Activated T-cell treated with anti-CD3 and anti-CD28 coated beads, Interleukin-2, amount 50 U/mL, for 24 hours (primary cell): ENCODE measurements around the gene SLC16A2.
"Not testable (repeated sequence)": the region's sequence is repeated elsewhere in the genome, so short reads cannot be mapped to it uniquely, and the experiment has no call there.

Experiments used
- DNase-seq: peaks from one replicate; pipeline ENCODE4 v3.0.0-alpha.2; 2020
- H3K27ac Mint-ChIP-seq: 2 replicates; pipeline ENCODE4 v1.8.0; 2020; ENCODE audit warnings: mild to moderate bottlenecking, mixed read lengths
- H3K27me3 Mint-ChIP-seq: 2 replicates; pipeline ENCODE4 v1.8.0; 2020; ENCODE audit warnings: mixed read lengths
- H3K36me3 Mint-ChIP-seq: 2 replicates; pipeline ENCODE4 v1.8.0; 2020; ENCODE audit warnings: low read depth, mixed read lengths
- H3K4me1 Mint-ChIP-seq: 2 replicates; pipeline ENCODE4 v1.8.0; 2020; ENCODE audit warnings: low read depth, mixed read lengths
- H3K4me3 Mint-ChIP-seq: 2 replicates; pipeline ENCODE4 v1.8.0; 2020; ENCODE audit warnings: mild to moderate bottlenecking, moderate library complexity, mixed read lengths
- H3K9me3 Mint-ChIP-seq: 2 replicates; pipeline ENCODE4 v1.8.0; 2020; ENCODE audit warnings: mixed read lengths

The SLC16A2 gene

DNA sequence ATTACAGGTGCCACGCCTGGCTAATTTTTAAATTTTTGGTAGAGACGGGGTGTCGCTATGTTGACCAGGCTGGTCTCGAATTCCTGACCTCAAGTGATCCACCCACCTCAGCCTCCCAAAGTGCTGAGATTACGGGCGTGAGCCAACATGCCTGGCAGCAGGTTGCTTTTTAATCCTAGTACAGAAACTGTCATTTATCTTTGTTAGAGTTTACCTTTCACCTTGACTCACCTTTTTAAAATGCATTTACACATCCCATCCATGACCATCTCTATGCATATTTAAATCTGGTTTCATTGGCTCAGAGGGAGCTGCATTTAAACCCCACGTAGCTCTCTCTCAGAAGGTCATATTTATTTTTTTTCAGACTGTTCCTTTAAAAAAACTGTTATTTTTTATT, 31.9 kb downstream of the SLC16A2 start:
- H3K4me3 Mint-ChIP-seq, result no peak overlapping the region
- no peak overlapping the region for H3K27ac Mint-ChIP-seq
- H3K9me3 Mint-ChIP-seq, result no peaks in the 10 kb centered on the region

DNA sequence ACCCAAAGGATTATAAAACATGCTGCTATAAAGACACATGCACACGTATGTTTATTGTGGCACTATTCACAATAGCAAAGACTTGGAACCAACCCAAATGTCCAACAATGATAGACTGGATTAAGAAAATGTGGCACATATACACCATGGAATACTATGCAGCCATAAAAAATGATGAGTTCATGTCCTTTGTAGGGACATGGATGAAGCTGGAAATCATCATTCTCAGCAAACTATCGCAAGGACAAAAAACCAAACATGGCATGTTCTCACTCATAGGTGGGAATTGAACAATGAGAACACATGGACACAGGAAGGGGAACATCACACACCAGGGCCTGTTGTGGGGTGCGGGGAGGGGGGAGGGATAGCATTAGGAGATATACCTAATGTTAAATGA, 32.9 kb downstream of the SLC16A2 start:
- DNase-seq, H3K27ac Mint-ChIP-seq, H3K4me3 Mint-ChIP-seq, H3K9me3 Mint-ChIP-seq, H3K36me3 Mint-ChIP-seq: not testable (repeated sequence)
- H3K4me1 Mint-ChIP-seq, result peaks cover 29% of the 10 kb centered on the region
- H3K27me3 Mint-ChIP-seq, result peaks cover 55% of the 10 kb centered on the region

More for the DNA sequence above, 31.9 kb downstream of the SLC16A2 start:
- peaks cover 29% of the 10 kb centered on the region for H3K4me1 Mint-ChIP-seq
- peaks cover 51% of the 10 kb centered on the region for H3K27me3 Mint-ChIP-seq
- no peaks in the 10 kb centered on the region for H3K36me3 Mint-ChIP-seq
- DNase-seq, result no peak

DNA sequence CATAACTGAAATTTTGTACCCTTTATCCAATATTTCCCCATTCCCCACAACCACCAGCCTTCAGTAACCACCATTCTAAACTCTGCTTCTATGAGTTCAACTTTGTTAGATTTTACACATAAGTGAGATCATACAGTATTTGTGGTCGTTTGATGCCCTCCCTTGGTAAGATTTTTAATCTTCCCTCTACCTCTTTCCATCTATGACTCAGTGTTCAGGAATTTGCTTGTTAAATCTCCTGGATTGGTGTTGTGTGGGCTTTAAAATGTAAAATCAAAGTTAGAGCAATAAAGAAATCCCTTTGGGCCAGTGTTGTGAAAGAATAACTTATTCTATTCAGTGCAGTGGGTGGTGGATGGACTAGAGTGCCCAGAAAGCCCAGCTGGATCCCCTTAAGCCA, 37.4 kb downstream of the SLC16A2 start:
- Mint-ChIP-seq H3K9me3 (no peaks in the 10 kb centered on the region), H3K27me3 (peaks cover 63% of the 10 kb centered on the region), H3K36me3 (no peaks in the 10 kb centered on the region), H3K4me1 (no peaks in the 10 kb centered on the region), H3K27ac (no peak overlapping the region), H3K4me3 (no peak overlapping the region)
- DNase-seq, result no peak

DNA sequence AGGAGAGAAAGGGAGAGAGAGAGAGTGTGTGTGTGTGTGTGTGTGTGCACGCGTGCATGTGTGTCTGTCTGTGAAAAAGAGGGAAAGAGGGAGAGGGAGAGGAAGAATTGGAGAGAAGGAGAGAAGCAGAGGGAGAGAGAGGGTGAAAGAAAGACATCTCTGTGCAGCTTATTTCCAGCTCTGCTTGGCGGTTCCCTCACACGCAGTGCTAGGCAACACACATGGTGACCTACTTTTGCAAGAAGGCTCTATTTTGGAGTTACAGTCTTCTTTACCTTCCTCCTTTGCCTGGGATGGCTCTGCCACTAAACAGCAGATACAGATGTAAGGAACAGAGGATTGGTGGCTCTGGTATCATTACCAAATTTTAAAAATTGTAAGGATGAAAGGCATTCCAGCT, 40.1 kb downstream of the SLC16A2 start:
- no peak overlapping the region for H3K27ac Mint-ChIP-seq
- no peak overlapping the region for H3K4me3 Mint-ChIP-seq
- H3K4me1 Mint-ChIP-seq, result no peaks in the 10 kb centered on the region

DNA sequence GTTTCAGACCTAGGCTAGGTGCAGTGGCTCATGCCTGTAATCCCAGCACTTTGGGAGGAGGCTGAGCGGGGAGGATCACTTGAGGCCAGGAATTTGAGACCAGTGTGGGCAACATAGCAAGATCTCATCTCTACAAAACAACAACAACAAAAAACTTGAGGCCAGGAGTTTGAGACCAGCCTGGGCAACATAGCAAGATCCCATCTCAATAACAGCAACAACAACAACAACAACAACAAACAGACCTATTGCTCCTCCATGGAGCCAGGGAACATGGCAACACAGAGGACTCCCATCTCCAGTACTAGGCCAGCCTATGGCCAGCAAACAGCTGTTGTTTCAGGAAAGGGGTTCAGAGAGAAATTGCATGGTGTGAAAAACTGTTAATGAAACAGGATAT, 43.4 kb downstream of the SLC16A2 start:
- H3K27me3 Mint-ChIP-seq, result peaks cover 55% of the 10 kb centered on the region
- no peak for DNase-seq
- H3K27ac Mint-ChIP-seq, result no peak overlapping the region
- no peaks in the 10 kb centered on the region for H3K36me3 Mint-ChIP-seq
- no peaks in the 10 kb centered on the region for H3K4me1 Mint-ChIP-seq
- no peak overlapping the region for H3K4me3 Mint-ChIP-seq
- H3K9me3 Mint-ChIP-seq, result no peaks in the 10 kb centered on the region

More for the DNA sequence above, 40.1 kb downstream of the SLC16A2 start:
- no peaks in the 10 kb centered on the region for H3K9me3 Mint-ChIP-seq
- no peaks in the 10 kb centered on the region for H3K36me3 Mint-ChIP-seq
- peaks cover 67% of the 10 kb centered on the region for H3K27me3 Mint-ChIP-seq
- no peak for DNase-seq

DNA sequence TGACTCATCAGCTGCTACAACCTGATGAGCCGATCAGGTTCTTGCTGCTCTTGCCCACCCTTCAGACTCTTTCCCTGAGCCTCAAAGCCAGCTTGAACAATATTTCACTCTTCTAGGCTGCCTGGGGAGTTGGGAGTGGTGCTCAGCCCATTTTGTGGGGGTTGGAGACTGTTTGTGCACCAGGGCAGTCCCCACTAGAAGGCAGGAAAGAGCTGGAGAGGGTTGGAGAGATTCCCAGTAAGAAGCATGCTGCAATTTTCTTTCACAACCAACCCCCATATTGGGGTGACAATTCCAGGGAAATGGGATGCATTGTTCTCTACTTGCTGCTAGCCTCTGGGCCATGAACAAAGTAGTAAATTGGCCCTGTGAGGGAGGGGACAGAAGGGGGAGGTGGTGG, 44.1 kb downstream of the SLC16A2 start:
- H3K27ac Mint-ChIP-seq, result no peak overlapping the region

DNA sequence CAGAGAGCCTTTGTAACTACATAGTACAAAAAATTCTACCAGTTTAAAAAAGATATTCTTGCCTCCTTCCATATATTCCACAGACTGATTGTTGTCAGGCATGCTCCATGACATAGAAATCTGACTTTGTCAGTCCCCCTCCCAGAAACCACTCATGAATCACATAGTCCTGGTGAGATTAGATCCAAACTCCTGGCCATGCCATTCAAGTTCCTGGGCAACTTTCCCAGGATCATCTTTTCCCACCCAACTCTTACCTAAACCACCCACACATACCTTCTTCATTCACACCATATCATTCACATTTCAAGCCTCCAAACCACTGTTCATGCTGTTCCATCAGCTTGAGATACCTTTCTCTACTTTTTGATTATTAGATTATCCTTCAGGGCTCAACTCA, 46.4 kb downstream of the SLC16A2 start:
- Mint-ChIP-seq H3K4me3 (no peak overlapping the region), H3K4me1 (no peaks in the 10 kb centered on the region), H3K9me3 (no peaks in the 10 kb centered on the region), H3K27ac (no peak overlapping the region), H3K36me3 (no peaks in the 10 kb centered on the region), H3K27me3 (peaks cover 46% of the 10 kb centered on the region)
- no peak for DNase-seq

More for the DNA sequence above, 44.1 kb downstream of the SLC16A2 start:
- Mint-ChIP-seq H3K9me3 (no peaks in the 10 kb centered on the region), H3K27me3 (peaks cover 51% of the 10 kb centered on the region), H3K4me1 (no peaks in the 10 kb centered on the region), H3K4me3 (no peak overlapping the region), H3K36me3 (no peaks in the 10 kb centered on the region)
- no peak for DNase-seq

DNA sequence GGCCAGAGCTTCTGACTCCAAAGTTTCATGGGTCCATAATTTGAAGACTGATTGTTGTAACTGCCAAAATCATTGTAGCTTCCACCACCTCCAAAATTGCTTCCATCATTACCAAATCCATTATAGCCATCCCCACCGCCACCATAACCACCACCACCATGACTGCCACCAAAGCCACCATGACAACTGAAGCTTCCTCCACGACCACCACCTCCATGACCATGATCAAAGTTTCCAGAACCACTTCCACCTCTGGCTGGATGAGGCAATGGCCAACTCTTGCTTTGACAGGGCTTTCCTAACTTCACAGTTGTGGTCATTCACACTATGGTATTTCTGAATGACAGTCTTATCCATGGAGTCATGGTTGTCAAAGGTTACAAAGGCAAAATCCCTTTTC, 51.8 kb downstream of the SLC16A2 start:
- not testable (repeated sequence) for H3K4me3 Mint-ChIP-seq, DNase-seq, H3K27ac Mint-ChIP-seq, H3K9me3 Mint-ChIP-seq, H3K4me1 Mint-ChIP-seq, H3K36me3 Mint-ChIP-seq
- peaks cover 38% of the 10 kb centered on the region for H3K27me3 Mint-ChIP-seq

- no peak for DNase-seq
- Mint-ChIP-seq H3K9me3 (no peaks in the 10 kb centered on the region), H3K4me3 (no peak overlapping the region), H3K27me3 (peaks cover 37% of the 10 kb centered on the region), H3K36me3 (no peaks in the 10 kb centered on the region), H3K4me1 (no peaks in the 10 kb centered on the region), H3K27ac (no peak overlapping the region)
Measured at GRCh38 chrX:74490247-74490646, 69.0 kb downstream of the SLC16A2 start.

DNA sequence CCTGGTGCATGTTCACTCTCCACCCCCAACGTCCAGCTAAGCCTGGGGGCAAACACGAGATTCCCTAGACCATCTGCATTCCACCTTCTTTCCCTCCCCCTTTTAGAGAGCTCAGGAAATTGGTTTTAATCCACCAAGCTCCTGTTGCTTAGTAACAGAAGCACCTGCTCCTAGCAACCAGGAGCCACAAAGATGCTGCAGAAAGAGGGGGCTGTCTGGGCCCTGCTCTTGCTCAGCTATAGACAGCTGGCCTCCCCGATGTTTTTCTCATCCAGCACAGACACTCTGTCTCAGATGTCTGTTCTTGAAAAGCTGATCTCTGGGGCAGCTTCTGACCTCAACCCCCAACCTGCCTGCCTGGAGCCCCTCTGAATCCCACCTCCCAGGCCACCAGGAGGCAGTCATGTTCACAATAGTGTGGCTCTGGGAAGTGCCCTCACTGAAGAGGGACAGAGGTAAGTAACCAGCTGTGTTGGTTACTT, 71.5 kb downstream of the SLC16A2 start:
- Mint-ChIP-seq H3K27ac (no peak overlapping the region), H3K36me3 (no peaks in the 10 kb centered on the region), H3K9me3 (no peaks in the 10 kb centered on the region), H3K4me3 (no peak overlapping the region), H3K27me3 (peaks cover 41% of the 10 kb centered on the region), H3K4me1 (no peaks in the 10 kb centered on the region)
- peak; percentile 47 for DNase-seq

DNA sequence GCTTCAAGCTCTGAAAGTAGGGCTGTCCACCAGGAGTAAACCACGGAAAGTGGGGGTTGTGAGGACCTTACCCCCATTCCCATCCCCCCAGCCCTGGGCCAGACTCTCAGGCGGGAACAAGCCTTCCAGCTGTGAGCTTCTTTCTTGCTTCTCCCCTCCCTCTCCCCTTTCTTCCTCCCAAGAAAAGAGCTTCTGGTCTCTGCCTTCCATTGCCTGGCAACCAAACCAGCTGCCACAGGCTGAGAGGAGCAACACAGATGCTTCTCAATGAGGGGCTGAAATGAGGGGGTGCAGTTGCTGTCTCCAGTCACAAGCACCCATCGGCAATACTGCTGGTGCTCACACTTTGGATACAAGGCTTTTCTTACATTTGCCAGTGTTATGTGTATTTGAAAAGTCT, 72.5 kb downstream of the SLC16A2 start:
- no peak for DNase-seq
- H3K27me3 Mint-ChIP-seq, result peaks cover 49% of the 10 kb centered on the region
- H3K36me3 Mint-ChIP-seq, result no peaks in the 10 kb centered on the region

DNA sequence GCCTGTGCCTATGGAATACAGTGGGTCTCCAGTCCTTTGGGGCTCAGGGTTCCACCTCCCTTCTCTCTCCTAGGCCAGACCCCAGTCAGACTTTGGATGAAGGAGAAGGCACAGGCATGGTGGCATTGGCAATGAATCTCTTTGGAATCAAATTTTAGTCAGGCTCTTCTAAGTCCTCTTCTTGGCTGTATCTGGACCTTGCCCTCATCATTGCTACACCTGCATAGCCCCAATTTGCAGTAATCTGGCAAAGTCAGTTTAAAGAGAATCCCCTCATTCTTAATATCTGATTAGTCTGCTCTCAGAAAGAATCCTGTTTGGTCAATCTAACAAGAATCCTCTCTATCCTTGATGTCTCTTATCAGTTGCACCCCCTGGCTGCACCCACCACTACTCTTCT, 77.6 kb downstream of the SLC16A2 start:
- H3K36me3 Mint-ChIP-seq, result no peaks in the 10 kb centered on the region
- no peaks in the 10 kb centered on the region for H3K4me1 Mint-ChIP-seq
- no peak overlapping the region for H3K27ac Mint-ChIP-seq
- H3K9me3 Mint-ChIP-seq, result no peaks in the 10 kb centered on the region
- H3K4me3 Mint-ChIP-seq, result no peak overlapping the region
- H3K27me3 Mint-ChIP-seq, result peaks cover 55% of the 10 kb centered on the region
- no peak for DNase-seq

More for the DNA sequence above, 72.5 kb downstream of the SLC16A2 start:
- Mint-ChIP-seq H3K4me3 (no peak overlapping the region), H3K27ac (no peak overlapping the region), H3K9me3 (no peaks in the 10 kb centered on the region), H3K4me1 (no peaks in the 10 kb centered on the region)

- H3K4me1 Mint-ChIP-seq, result no peaks in the 10 kb centered on the region
- H3K27me3 Mint-ChIP-seq, result peaks cover 51% of the 10 kb centered on the region
- H3K4me3 Mint-ChIP-seq, result no peak overlapping the region
- H3K36me3 Mint-ChIP-seq, result no peaks in the 10 kb centered on the region
- no peaks in the 10 kb centered on the region for H3K9me3 Mint-ChIP-seq
- no peak for DNase-seq
- H3K27ac Mint-ChIP-seq, result no peak overlapping the region
Measured at GRCh38 chrX:74500067-74500466, 78.8 kb downstream of the SLC16A2 start.

DNA sequence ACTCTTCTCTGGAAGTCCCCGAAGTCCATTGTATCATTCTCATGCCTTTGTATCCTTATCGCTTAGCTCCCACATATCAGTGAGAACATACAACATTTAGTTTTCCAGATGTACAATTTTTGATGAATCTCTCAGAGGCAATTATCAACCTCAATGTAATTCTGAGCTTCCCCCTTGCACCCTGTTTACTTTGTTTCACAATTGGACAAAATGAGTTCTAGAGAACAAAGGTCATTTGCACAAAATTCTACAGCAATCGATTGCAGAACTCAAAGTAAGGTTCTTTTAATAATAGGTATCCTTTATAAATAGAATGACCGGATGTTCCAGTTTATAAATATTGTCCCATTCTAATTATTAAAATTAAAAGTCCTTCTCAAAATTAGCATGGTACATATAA, 79.3 kb downstream of the SLC16A2 start:
- Mint-ChIP-seq H3K9me3 (no peaks in the 10 kb centered on the region), H3K27ac (no peak overlapping the region), H3K4me3 (no peak overlapping the region), H3K4me1 (no peaks in the 10 kb centered on the region), H3K27me3 (peaks cover 54% of the 10 kb centered on the region), H3K36me3 (no peaks in the 10 kb centered on the region)
- no peak for DNase-seq

DNA sequence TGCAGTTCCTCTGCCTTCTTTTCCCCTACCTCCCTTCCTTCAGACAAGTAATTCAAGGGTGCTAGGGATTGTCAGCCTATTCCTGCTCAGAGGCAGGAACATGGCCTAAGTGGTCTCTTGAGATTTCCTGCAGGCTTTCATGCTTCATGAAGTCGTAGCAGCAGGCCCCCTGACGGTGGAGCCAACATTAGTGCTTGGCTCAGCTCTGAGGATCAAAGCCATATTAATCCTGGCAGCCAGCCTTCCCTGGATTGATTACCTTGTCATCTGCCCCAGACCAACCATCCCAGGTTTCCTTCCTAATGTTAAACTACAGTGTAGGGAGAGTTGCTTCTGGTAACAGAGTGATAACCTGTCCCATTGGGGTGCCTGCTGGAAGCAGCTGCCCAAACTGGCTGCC, 84.1 kb downstream of the SLC16A2 start:
- H3K27me3 Mint-ChIP-seq, result peaks cover 35% of the 10 kb centered on the region
- no peaks in the 10 kb centered on the region for H3K4me1 Mint-ChIP-seq
- no peaks in the 10 kb centered on the region for H3K9me3 Mint-ChIP-seq
- no peak for DNase-seq
- no peak overlapping the region for H3K27ac Mint-ChIP-seq
- H3K4me3 Mint-ChIP-seq, result no peak overlapping the region
- no peaks in the 10 kb centered on the region for H3K36me3 Mint-ChIP-seq
